Stimulated activated CD8-positive, alpha-beta memory T cell treated with anti-CD3 and anti-CD28 coated beads, Interleukin-15, amount 100 ng/mL, for 1 hour (primary cell): ENCODE measurements around the gene CNOT4.

Experiments used
- DNase-seq: peaks from one replicate; pipeline ENCODE4 v3.0.0-alpha.2; 2020; ENCODE audit warnings: low read depth

Gene CNOT4

GRCh38 chr7:135397689-135398088 is 112.2 kb downstream of the CNOT4 start:
- DNase-seq, result no peak

- no peak for DNase-seq
Observed at GRCh38 chr7:135392701-135393100, 117.2 kb downstream of the CNOT4 start.

- no peak for DNase-seq
Observed at GRCh38 chr7:135391514-135391913, 118.4 kb downstream of the CNOT4 start.

- DNase-seq, result no peak
Observed at GRCh38 chr7:135390829-135391228, 119.1 kb downstream of the CNOT4 start.

GRCh38 chr7:135389971-135390370 is 119.9 kb downstream of the CNOT4 start:
- no peak for DNase-seq

- no peak for DNase-seq
Observed at GRCh38 chr7:135388616-135389015, 121.3 kb downstream of the CNOT4 start.

- no peak for DNase-seq
Observed at GRCh38 chr7:135386776-135387175, 123.1 kb downstream of the CNOT4 start.

GRCh38 chr7:135386181-135386580 is 123.7 kb downstream of the CNOT4 start:
- no peak for DNase-seq

- no peak for DNase-seq
Observed at GRCh38 chr7:135385209-135385608, 124.7 kb downstream of the CNOT4 start.

GRCh38 chr7:135383525-135384175 is 126.3 kb downstream of the CNOT4 start:
- no peak for DNase-seq

GRCh38 chr7:135382173-135382572 is 127.7 kb downstream of the CNOT4 start:
- no peak for DNase-seq

- no peak for DNase-seq
Observed at GRCh38 chr7:135381369-135381768, 128.5 kb downstream of the CNOT4 start.

- no peak for DNase-seq
Observed at GRCh38 chr7:135380351-135380750, 129.6 kb downstream of the CNOT4 start.

GRCh38 chr7:135377171-135377570 is 132.7 kb downstream of the CNOT4 start:
- no peak for DNase-seq

GRCh38 chr7:135375908-135376699 is 133.8 kb downstream of the CNOT4 start:
- DNase-seq, result no peak

- DNase-seq, result no peak
Observed at GRCh38 chr7:135374736-135375135, 135.2 kb downstream of the CNOT4 start.

- DNase-seq, result no peak
Observed at GRCh38 chr7:135372222-135372621, 137.7 kb downstream of the CNOT4 start.

- DNase-seq, result no peak
Observed at GRCh38 chr7:135370656-135371055, 139.2 kb downstream of the CNOT4 start.

GRCh38 chr7:135369405-135369804 is 140.5 kb downstream of the CNOT4 start:
- no peak for DNase-seq

GRCh38 chr7:135368416-135369186 is 141.3 kb downstream of the CNOT4 start:
- DNase-seq, result no peak

- no peak for DNase-seq
Observed at GRCh38 chr7:135366843-135367508, 142.9 kb downstream of the CNOT4 start.

- no peak for DNase-seq
Observed at GRCh38 chr7:135365721-135366120, 144.2 kb downstream of the CNOT4 start.
